HepG2 (cell line): Measurements from ENCODE around the gene RASAL3. TPM values are rescaled to one million over a fixed set of nuclear protein-coding genes. Genes with fewer than 3 reads are reported as not detected.

Experiments
- ATAC-seq: fragments of 200-7000 bp; cut with Tn5 transposase; 3 replicates; pipeline ENCODE4 v1.9.1; 2020; ENCODE audit warnings: mild to moderate bottlenecking, moderate library complexity
- BruUV-seq: library from RNA; stranded (reverse); fragments of 400-500 nt; replicated peaks from 2 replicates; lab custom pipeline; 2021; lab: Mats Ljungman, UMichigan
- CTCF ChIA-PET: fragments of 300-600 bp; formaldehyde crosslinking; extraction: SDS; loops from one replicate; lab custom pipeline; 2021; ENCODE audit warnings: low total read pairs, inconsistent platforms, low intra/inter-chr PET ratio; lab: Yijun Ruan, JAX
- POLR2A ChIA-PET: fragments of 350-600 bp; sonication (Branson Sonifier 250); formaldehyde crosslinking; loops from one replicate; lab custom pipeline; 2020; ENCODE audit warnings: antibody characterized with exemption, inconsistent platforms; lab: Yijun Ruan, JAX
- DNase-seq: peaks from one replicate; pipeline ENCODE4 v3.0.0-alpha.2; 2015; ENCODE audit warnings: low spot score
- FAIRE-seq: peaks from 3 replicates; lab custom pipeline; 2011; peaks lifted over from hg19 to GRCh38; lab: Jason Lieb, UNC
- H2AFZ ChIP-seq: one replicate; pipeline ENCODE4 v1.6.1; 2011; ENCODE audit warnings: low read length, inconsistent platforms
- H3K27ac ChIP-seq: fragments of 300-600 bp; 3 replicates; pipeline ENCODE4 v1.8.0; 2011; ENCODE audit warnings: mixed run types, mild to moderate bottlenecking, mixed read lengths, low read length, inconsistent platforms; ENCODE audit not compliant: insufficient read depth; ENCODE audit errors: extremely low read length
- H3K27me3 ChIP-seq, 2 experiments: fragments of 200-600 bp in 1 of 2; 2 replicates in 1 of 2; 3 replicates in 1 of 2; pipeline versions ENCODE4 v1.6.0 to v1.8.0; 2011; ENCODE audit warnings: low read length in 2 of 2, mild to moderate bottlenecking in 2 of 2, moderate library complexity in 2 of 2, inconsistent platforms in 1 of 2; ENCODE audit not compliant: insufficient read depth in 2 of 2, control insufficient read depth in 1 of 2
- H3K36me3 ChIP-seq, 2 experiments: fragments of 200-600 bp in 1 of 2; replicated peaks in 1 of 2; 2 replicates in 1 of 2; 3 replicates in 1 of 2; pipeline versions ENCODE4 v1.5.1 to v1.8.0; 2011; ENCODE audit warnings: low read length in 2 of 2, inconsistent platforms in 1 of 2; ENCODE audit not compliant: insufficient read depth in 2 of 2, control insufficient read depth in 1 of 2
- H3K4me1 ChIP-seq: 2 replicates; pipeline ENCODE4 v1.5.1; 2012; ENCODE audit warnings: low read length, inconsistent platforms; ENCODE audit not compliant: insufficient read depth
- H3K4me2 ChIP-seq: 2 replicates; pipeline ENCODE4 v1.6.0; 2011; ENCODE audit warnings: low read depth, low read length, inconsistent platforms
- H3K4me3 ChIP-seq, 3 experiments: fragments of 200-600 bp in 1 of 3; sonication (generic), shearing (Covaris generic) in 1 of 3; replicated peaks in 1 of 3; 2 replicates each; pipeline ENCODE4 v1.5.1; 2011 to 2016; ENCODE audit warnings: low read length in 3 of 3, inconsistent platforms in 2 of 3, low read depth in 2 of 3, mild to moderate bottlenecking in 2 of 3, control low read depth in 1 of 3, mixed read lengths in 1 of 3; ENCODE audit not compliant: insufficient read depth in 1 of 3
- H3K79me2 ChIP-seq: one replicate; pipeline ENCODE4 v1.6.1; 2011; ENCODE audit warnings: low read length, inconsistent platforms; ENCODE audit not compliant: insufficient read depth
- H3K9ac ChIP-seq: 2 replicates; pipeline ENCODE4 v1.6.0; 2011; ENCODE audit warnings: mild to moderate bottlenecking, low read depth, low read length, inconsistent platforms; ENCODE audit not compliant: insufficient read depth
- H3K9me3 ChIP-seq: 2 replicates; pipeline ENCODE4 v1.5.1; 2012; ENCODE audit warnings: mild to moderate bottlenecking, low read length
- H4K20me1 ChIP-seq: 2 replicates; pipeline ENCODE4 v1.6.0; 2011; ENCODE audit warnings: inconsistent platforms, mild to moderate bottlenecking, low read length, moderate library complexity; ENCODE audit not compliant: insufficient read depth
- DDIT3 ChIP-seq: sonication (generic); formaldehyde crosslinking; IDR thresholded peaks from 2 replicates; pipeline ENCODE4 v1.4.0; 2020; ENCODE audit warnings: mild to moderate bottlenecking, missing genetic modification reagents
- HNF1B ChIP-seq: sonication (generic); formaldehyde crosslinking; IDR thresholded peaks from 2 replicates; pipeline ENCODE4 v1.5.1; 2020; ENCODE audit warnings: mild to moderate bottlenecking, moderate library complexity, missing genetic modification reagents
- PCBP1 ChIP-seq: fragments of 200-400 bp; formaldehyde crosslinking; IDR thresholded peaks from 2 replicates; pipeline ENCODE4 v1.6.1; 2017; ENCODE audit warnings: mild to moderate bottlenecking, low read depth, low read length, borderline replicate concordance
- SRY ChIP-seq: sonication (generic); formaldehyde crosslinking; IDR thresholded peaks from 2 replicates; pipeline ENCODE4 v1.8.0; 2022; ENCODE audit warnings: mild to moderate bottlenecking, missing genetic modification reagents
- ZNF567 ChIP-seq: sonication (generic); formaldehyde crosslinking; IDR thresholded peaks from 2 replicates; pipeline ENCODE4 v1.8.1; 2023; ENCODE audit warnings: mild to moderate bottlenecking, missing genetic modification reagents, borderline replicate concordance
- ZNF572 ChIP-seq: sonication (generic); formaldehyde crosslinking; IDR thresholded peaks from 2 replicates; pipeline ENCODE4 v1.5.1; 2020; ENCODE audit warnings: mild to moderate bottlenecking, missing genetic modification reagents
- ZNF891 ChIP-seq: sonication (generic); formaldehyde crosslinking; IDR thresholded peaks from 2 replicates; pipeline ENCODE4 v1.5.0; 2020; ENCODE audit warnings: mild to moderate bottlenecking, missing genetic modification reagents
- WGBS: methylation state at CpG from one replicate; pipeline ENCODE4 v1.1.6; 2017; ENCODE audit warnings: low lambda C conversion rate; 5-methylcytosine and 5-hydroxymethylcytosine counted together
- in situ Hi-C: cut with HindIII; loops from 2 replicates; pipeline ENCODE4 v1.10.0; 2017; ENCODE audit warnings: low pct_unique_long_range_greater_than_20kb; ENCODE audit not compliant: extremely low pct_ligation_motif_present
- intact Hi-C: fragments of 100-400 bp; cut with micrococcal nuclease; formaldehyde crosslinking; loops from one replicate; pipeline ENCODE4 v1.10.0; 2022; ENCODE audit not compliant: unreplicated experiment
- polyA plus RNA-seq, 8 experiments: library from polyadenylated mRNA; depleted of rRNA in 3 of 8; stranded (reverse) in 7 of 8; unstranded in 1 of 8; fragments of >200 nt; fragmentation: Illumina TruSeq in 4 of 8; extraction: Trizol in 4 of 8; gene quantifications; 2 replicates each; pipeline versions ENCODE4 v1.2.1 to v1.2.3, GENCODE V29; 2011 to 2016; ENCODE audit warnings: low read depth in 4 of 8, missing spikeins in 1 of 8, mixed read lengths in 1 of 8; ENCODE audit not compliant: insufficient read depth in 1 of 8
- total RNA-seq, 5 experiments: library from RNA; depleted of rRNA; stranded (reverse); fragments of >200 nt; fragmentation: Illumina TruSeq; extraction: Trizol; gene quantifications; 2 replicates each; pipeline ENCODE4 v1.2.3, GENCODE V29; 2016; ENCODE audit warnings: low read depth in 1 of 5
- TF ChIP-seq, protein P1 (sequence below): sonication (generic); formaldehyde crosslinking; IDR thresholded peaks from 2 replicates; pipeline ENCODE4 v1.4.0; 2020; ENCODE audit warnings: mild to moderate bottlenecking, missing genetic modification reagents

The RASAL3 gene
- total and polyA plus RNA-seq, 2 of the 13 experiments (the other 11 are each of a cell fraction or from before 2014, with no cell fraction given) = not detected

DNA sequence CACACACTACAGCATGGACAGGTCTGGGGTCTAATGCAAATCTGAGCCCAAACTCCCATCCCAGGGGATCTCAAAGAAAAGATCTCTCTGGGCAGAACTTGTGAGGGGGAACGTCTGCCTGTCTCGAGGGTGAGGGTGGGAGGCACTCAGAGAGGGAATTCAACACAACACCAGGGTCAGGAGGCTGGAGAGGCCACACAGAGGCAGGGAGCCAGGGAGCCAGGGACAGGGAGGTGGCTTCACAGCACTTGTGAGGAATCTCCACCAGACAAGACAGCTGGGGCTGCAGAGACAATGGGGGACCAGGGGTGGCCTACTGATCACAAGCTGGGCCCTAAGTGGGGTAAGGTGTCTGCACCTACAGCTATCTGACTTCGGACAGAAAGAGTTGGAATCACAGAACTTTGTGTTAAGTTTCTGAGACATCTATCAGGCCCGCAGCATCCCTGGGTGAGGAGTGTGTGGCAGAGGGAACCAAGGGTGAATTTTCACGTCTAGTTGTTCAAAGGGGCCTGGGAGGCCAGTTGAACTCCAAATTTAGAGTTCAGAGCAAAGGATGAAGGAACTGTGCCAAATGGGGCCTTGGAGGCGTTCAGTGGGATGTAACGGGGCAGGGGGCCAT is 32.8 kb downstream of the RASAL3 start:
- Histone ChIP-seq H3K4me2 (peak overlapping the region; percentile 77), H3K4me1 (peaks cover 25% of the 10 kb centered on the region), H3K36me3 (peaks cover 10 to 17% of the 10 kb centered on the region in 2 experiments; a peak in 4 of 5 replicates), H3K4me3 (peak overlapping the region; percentile 85 to 95 (median 94)), H4K20me1 (no peaks in the 10 kb centered on the region), H3K27ac (peak overlapping the region; percentile 67), H3K27me3 (no peaks in the 10 kb centered on the region; a peak in 2 of 5 replicates), H3K9me3 (no peaks in the 10 kb centered on the region), H3K9ac (peak overlapping the region; percentile 93), H2AFZ (no peak overlapping the region), H3K79me2 (peaks cover 24% of the 10 kb centered on the region)
- ChIA-PET CTCF (no interaction called here), POLR2A (interaction anchor here (1.0 to 2.0 kb wide), 2 partner anchors 13 to 52 kb away, joined by 3 to 10 read pairs; partner anchors contain the start of genes AKAP8 and AKAP8L)
- in situ Hi-C loops (no loop called here), intact Hi-C loops (loop anchor here (5.0 kb wide), 1 partner anchor 126 kb away; no protein-coding TSS in a partner anchor)
- BruUV-seq = TSS peak; percentile 61
- ATAC-seq (no peak), DNase-seq (no peak), FAIRE-seq (no peak)
- 0 out of 2 replicates have a peak, but pooled peaks have one; percentile 59 for TF ChIP-seq ZNF572 (CRISPR knock-in tag)
- TF ChIP-seq HNF1B (CRISPR knock-in tag) = 0 out of 2 replicates have a peak, but pooled peaks have one; percentile 29
- TF ChIP-seq, protein P1, sequence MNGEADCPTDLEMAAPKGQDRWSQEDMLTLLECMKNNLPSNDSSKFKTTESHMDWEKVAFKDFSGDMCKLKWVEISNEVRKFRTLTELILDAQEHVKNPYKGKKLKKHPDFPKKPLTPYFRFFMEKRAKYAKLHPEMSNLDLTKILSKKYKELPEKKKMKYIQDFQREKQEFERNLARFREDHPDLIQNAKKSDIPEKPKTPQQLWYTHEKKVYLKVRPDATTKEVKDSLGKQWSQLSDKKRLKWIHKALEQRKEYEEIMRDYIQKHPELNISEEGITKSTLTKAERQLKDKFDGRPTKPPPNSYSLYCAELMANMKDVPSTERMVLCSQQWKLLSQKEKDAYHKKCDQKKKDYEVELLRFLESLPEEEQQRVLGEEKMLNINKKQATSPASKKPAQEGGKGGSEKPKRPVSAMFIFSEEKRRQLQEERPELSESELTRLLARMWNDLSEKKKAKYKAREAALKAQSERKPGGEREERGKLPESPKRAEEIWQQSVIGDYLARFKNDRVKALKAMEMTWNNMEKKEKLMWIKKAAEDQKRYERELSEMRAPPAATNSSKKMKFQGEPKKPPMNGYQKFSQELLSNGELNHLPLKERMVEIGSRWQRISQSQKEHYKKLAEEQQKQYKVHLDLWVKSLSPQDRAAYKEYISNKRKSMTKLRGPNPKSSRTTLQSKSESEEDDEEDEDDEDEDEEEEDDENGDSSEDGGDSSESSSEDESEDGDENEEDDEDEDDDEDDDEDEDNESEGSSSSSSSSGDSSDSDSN (CRISPR knock-in tag) = 0 out of 2 replicates have a peak, but pooled peaks have one; percentile 19
- TF ChIP-seq ZNF567 (CRISPR knock-in tag) = peak; percentile 65; the same call in 1 of the 2 replicates
- TF ChIP-seq PCBP1 = no peak
- TF ChIP-seq DDIT3 (CRISPR knock-in tag) = no peak
- TF ChIP-seq SRY (CRISPR knock-in tag) = 0 out of 2 replicates have a peak, but pooled peaks have one; percentile 34
- TF ChIP-seq ZNF891 (CRISPR knock-in tag) = 0 out of 2 replicates have a peak, but pooled peaks have one; percentile 69
- WGBS = 11% methylated on average over 7 of the region's 7 CpGs
